Eye (tissue), 1 donor: ENCODE measurements around the gene SLC16A3.
A peak's percentile ranks its signal among the peaks of the same experiment; 100 is the strongest.

ENCODE experiments used
- DNase-seq: peaks from one replicate; pipeline ENCODE4 v3.0.0-alpha.2; 2015

SLC16A3 gene

DNA sequence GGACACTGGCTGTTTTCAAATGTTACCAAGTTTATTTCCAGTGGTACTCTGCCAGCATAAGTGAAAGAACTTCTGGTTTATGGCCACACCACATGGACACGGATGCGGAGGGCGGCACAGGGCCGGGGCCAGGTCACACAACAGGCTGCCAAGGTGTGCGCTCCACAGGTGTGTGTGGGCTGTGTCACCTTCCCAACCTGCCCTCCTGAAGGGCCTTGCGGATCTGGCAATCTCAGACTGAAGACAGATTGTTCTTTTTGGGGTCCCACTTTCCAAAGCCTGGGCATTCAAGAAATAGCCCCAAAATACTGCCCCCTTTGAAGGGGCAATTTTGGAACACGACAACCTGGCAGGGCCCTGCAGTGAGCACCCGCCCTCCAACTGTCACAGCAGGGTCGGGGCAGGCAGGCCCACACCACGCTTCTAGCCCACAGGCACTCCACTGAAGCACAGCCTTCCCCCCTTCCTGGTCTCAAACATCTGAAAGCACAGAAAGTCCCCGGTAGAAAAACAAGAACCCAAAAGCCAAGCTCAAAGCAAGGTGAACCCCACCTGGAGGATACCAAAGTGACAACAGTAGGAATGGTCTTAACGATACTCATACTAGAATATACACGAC, 41.1 kb downstream of the SLC16A3 start:
- no peak for DNase-seq

DNA sequence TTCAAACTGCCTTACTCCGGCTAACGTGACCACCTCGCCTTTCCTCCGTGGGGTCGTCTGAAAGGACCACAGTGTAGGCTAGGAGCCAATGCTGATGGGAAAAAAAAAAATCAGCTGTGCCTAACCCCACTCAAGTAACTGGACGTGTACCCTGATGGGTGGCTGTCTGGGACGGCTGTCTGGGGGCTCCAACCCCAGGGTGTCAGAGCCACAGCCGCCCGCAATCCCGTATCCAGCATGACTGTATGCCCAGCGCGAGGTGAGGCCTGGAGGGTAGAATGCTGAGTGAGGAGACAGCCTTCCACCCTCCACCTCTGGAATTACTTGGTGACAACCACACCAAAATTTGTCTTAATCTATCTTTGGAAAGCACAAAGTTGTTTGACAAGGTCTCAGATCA, 41.8 kb downstream of the SLC16A3 start:
- no peak for DNase-seq

DNA sequence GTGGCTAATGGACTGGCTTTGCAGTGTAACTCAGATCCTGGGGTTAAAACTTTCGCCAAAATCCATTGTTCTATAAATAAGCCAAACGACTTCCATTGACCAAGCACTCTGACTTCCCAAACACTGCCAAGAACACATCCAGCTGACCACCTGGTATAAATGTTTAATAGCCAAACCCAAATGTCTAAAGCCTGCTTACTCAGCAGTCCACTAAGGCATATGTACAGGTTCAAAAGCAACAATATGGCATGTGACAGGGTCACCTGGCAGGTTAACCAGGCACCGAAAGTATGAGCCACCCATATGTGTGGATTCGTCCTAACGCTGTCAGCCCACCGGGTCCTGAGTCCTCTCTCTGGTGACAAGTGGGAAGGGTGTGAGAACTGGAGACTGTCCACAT, 42.6 kb downstream of the SLC16A3 start:
- DNase-seq: no peak

DNA sequence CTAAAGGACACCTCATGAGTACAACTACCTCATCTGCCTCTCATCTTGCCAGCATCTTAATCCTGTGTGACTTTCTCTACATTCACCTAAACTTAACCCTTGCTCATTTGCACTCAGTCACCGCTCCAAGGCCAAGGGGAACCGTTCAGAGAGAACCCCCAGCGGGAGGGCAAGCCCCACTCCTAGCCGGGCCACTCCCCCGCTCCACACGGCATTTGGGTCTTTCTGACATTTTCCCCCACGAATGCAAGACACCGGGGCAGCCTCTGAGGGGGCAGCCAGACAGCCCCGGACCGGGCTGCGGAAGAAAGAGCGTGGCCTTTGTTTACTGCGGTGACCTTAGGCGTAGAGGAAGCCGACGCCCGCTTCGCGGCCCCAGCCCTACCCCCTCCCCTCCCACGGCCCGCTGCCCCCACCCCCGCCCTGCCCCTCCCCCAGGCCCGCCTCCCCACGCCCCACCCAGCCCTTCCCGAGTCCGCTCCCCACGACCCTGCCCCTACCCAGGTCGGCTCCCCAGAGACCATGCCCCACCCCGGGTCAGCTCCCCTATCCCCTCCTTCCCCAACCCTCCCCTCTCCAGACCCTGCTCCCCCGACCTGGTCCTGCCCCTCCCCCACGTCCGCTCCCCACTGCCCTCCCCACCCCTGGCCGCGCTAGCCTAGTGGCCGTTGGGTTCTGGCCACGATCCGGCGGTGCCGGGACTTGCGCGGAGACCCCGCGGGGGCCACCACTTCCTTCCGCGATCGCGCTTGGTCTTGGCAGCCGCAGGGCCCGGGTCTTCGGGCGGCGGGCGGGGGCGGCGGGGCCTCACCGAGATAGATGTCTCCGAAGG, 43.9 kb downstream of the SLC16A3 start:
- DNase-seq: peak; percentile 46

DNA sequence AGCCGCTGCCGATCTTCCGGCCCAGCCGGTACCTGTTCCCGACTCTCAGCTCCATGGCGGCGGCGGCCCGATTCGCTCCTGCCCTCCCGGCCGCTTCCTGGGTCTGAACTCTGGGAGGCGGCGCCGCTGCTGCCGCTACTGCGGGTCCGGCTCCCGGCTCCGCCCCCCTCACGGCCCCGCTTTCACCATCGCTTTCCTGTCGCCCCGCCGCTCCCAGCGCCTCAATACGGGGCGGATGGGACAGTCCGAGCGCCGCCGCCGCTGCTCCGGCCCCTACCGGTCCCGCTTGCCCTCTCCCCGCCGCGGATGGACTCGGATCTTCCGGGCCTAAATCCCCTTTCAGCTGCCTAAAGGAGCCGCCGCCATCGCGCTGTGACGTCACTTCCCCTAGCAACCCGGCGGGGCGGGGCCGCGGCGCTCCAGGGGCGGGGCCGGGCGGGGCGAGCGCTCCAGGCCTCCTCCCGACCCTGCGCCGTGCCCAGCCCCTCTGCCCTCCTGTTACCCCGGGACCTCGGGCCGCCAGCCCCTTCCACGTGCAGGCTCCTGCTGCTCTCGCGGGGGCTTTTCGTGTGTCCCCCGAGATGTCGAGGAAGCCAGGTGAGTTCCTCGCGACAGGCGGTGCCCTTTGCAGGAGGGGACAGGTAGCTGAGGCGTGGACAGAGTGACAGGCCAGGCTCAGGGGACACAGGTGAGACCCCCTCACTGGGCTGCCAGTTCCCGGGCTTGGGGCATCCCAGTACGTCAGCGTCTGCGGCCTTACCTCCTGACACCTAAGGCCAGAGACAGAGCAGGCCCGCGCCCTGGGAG, 44.7 kb downstream of the SLC16A3 start, which contains the start of gene CSNK1D:
CSNK1D (minus strand) TSS at position 374 of the 807 bp plus-strand sequence; CDS start at position 55, 319 bp downstream.
- DNase-seq: peak; percentile 97

DNA sequence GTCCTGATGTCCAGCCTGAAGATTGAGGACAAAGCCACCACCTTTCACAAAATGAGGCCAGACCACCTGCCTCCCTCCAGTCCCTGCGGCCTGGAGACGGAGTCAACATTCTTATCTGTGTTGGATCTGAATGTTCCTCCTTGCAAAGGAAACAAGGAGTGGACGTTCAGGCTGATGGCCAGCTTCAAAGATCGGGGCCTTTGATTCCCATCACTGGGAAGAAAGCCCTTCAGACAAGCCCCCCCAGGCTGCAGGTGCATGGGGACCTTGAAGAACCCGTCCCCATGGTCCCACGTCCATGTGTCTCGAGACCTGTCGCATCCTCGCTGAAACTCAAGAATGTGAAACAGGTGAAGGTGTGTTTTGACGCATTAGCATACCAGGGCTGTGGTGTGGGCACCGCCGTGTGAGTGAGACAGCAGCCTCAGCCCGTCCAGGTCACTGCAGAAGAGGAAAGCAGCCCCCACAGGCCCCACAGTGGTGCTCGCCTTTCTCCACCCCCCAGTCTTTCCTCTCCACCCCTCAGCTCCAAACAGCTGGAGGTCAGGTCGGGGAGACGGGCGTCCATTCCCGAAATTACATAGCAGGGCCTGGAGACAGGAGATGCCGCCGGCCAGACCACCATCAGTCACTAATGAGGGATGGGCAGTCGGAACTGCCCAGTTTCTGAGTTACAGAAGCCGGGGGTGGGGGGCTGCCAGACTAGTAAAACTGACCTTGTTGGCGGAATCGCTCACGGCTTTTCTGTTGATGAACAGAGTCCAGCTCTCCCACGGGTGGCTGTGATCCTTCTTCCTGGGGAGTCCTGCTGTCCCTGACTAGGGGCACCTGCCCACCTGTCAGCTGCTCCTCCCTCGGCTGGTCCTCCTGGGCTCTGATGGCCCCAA, 45.5 kb downstream of the SLC16A3 start:
- no peak for DNase-seq

DNA sequence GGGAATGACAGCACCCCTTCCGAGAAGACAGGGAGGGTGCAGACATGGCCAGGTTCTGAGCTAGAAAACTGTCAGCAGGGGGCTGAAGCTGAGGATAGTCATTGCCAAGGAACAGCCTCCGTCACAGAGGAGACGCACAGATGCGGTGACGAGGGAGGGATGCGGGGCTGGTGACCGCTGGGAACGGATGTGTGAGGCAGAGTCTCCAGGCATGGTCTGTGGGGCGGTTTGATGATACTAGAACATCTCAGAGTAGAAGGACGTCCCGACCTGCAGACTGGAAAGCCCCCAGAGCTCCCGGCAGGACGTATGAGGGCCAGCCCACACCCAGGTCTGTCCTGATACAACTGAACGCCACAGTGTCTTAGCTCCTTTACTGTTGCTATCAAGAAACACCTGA, 46.5 kb downstream of the SLC16A3 start:
- no peak for DNase-seq

DNA sequence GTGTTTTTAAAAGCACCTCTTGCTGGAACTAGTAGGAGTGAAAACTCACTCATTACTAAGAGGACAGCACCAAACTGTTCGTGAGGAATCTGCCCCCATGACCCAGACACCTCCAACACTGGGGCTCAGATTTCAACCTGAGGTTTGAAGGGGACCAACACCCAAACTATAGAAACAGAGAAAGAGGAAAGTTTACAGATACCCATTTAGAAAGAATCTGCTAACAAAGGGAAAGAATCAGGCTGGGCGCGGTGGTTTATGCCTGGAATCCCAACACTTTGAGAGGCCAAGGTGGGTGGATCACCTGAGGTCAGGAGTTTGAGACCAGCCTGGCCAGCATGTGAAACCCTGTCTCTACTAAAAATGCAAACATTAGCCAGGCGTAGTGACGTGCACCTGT, 48.1 kb downstream of the SLC16A3 start:
- no peak for DNase-seq

DNA sequence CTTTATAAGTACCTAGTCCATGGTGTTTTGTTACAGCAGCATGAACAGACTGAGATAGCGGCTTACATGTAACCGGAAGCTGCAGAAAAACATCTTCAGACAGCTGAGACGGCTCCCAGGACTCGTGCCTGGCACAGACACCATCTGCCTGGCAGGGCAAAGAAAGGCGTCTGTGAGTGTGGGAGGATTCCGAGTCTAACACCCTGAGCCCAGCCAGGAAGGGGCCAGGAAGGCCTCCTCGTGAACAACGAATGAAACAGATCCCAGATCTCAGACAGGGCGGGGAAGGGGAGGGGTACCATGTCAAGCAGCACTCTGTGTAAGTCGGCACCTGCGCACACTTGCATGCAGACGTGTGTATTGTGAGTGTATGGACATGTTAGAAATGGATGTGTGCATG, 49.0 kb downstream of the SLC16A3 start:
- DNase-seq: no peak

DNA sequence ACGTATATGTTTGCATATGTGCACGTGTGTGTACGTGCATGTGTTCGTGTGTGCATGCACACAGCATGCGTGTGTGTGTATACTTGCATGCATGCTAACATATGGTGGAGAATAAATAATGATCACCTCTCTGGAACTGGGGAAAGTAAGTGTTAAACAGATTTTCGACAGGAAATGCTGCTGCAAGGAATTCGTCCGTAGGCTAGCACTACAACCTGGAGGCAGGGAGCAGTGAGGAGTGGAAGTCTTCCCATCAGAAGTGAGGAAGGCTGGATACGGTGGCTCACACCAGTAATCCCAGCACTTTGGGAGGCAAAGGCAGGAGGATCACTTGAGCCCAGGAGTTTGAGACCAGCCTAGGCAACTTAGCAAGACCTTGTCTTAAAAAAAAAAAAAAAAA, 49.5 kb downstream of the SLC16A3 start:
- DNase-seq: no peak

DNA sequence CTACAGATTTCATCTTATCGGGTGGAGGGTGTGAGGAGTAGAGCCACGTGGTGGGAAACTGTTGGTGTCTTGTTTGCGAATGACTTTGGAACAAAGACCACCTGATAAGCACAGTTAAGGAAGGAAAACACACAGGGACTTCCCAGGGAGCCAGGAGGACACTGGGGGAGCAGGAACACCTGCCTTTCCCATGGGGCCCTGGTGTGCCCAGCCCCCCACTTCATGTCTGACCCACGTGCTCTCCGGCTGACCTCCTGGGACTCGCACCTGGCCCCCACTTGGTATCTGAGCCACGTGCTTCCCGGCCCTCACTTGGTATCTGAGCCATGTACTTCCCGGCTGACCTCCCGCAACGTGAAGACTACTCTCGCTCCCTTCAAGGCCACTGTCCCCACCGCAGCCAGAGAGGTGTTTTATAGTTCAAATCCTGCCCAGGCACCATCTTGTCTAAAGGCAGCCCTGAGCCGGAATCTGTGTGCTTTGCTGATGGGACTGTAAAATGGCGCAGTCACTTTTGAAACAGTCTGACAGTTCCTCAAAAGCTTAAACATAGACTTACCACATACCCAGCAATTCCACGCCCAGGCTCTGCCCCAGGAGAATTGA, 50.0 kb downstream of the SLC16A3 start:
- DNase-seq: no peak

DNA sequence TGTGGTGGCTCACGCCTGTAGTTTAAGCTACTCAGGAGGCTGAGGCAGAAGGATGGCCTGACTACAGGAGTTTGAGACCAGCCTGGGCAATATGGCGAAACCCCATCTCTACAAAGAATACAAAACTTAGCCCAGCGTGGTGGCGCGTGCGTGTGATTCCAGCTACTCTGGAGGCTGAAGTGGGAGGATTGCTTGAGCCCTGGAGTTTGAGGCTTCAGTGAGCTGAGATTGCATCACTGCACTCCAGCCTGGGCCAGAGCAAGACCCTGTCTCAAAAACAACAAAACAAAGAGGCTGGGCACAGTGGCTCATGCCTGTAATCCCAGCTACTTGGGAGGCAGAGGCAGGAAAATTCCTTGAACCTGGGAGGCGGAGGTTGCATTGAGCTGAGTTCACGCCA, 51.7 kb downstream of the SLC16A3 start:
- DNase-seq: no peak

DNA sequence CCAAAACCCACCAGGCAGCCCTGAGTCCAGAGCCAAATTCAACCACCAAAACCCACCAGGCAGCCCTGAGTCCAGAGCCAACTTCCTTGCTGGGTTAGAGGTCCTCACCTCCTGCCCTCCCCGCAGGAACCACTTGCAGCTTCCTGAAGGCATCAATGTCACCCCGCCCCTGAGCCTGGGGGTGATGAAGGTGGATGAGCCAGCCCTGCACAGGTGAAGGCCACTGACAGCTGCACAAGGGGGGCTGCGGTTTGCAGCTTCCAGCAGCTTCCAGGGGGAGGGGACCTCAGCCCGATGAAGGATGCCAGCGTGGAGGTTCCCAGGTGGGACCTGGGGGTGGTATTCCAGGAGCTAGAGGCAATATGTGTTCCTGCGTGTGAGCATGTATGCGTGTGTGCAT, 52.2 kb downstream of the SLC16A3 start:
- no peak for DNase-seq

DNA sequence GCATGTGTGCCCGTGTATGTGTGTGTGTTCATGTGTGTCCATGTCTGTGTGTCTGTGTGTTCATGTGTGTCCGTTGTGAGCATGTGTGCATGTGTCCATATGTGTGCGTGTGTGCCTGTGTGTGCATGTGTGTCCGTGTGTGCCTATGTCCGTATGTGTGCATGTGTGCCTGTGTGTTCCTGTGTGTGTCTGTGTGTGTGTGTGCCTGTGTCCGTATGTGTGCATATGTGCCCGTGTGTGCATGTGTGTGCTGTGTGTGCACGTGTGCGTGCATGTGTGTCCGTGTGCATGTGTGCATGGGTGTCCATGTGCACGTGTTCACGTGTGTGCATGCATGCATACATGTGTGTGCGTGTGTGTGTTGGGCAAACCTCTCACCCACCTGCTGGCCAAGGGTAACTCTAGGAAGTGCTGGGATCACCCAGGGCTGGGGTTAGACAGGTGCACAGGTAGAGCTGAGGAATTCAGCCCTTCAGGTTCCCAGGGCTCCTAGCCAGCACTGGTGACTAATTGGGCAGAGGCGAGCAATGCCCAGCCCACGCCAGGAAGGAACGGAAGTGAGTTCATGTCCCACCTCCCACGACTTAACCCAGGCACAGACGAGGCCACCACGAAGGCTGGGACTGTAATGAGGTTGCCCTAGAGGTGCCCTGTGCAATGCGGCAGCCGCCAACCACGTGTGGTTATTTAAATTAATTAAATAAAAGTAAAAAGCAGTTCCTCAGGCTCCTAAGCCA, 52.8 kb downstream of the SLC16A3 start:
- no peak for DNase-seq

DNA sequence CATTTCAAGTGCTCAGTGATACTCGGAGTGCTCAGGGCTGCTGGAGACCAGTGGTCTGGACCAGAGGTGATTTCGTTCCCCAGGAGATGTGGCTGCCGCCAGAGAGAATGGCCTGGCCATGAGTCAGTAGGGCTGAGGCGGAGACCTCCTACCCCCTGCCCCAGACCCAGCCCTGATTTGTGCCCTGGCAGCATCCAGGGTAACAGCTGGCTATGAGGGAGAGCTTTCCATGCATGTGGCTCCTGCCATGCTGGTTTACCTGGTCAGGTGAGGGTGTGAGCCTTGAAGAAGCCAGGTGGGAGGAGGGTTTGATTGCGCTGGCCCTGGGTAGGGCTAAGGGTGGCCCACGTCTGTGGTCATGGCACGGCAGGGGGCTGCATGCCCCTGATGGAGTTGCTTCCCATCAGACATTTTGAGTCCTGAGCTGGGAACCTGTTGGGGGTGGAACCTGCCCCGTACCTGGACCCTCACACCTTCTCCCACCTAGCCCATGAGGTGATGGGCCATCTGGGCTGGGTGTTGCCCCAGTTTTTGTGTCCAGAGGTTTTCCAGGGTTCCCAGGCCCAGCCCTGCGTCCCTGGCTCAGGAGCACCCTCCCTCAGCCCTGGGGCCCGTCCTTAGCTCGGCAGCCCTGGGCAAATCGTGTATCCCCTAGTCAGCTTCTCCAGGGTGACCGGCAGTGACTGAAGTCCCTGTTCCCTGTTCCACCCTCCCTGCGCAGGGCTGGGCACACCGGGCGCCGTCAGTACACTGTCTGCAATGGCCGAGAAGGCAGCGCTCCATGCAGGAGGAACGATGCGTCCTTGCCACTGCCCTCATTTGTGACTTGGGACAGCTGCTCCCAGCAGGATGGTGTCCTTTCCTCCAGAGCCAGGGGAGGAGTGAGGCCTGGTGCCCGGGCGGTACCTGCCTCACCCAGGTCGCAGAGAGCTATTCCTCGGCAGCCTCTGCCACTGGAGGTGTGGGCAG, 53.7 kb downstream of the SLC16A3 start:
- no peak for DNase-seq

DNA sequence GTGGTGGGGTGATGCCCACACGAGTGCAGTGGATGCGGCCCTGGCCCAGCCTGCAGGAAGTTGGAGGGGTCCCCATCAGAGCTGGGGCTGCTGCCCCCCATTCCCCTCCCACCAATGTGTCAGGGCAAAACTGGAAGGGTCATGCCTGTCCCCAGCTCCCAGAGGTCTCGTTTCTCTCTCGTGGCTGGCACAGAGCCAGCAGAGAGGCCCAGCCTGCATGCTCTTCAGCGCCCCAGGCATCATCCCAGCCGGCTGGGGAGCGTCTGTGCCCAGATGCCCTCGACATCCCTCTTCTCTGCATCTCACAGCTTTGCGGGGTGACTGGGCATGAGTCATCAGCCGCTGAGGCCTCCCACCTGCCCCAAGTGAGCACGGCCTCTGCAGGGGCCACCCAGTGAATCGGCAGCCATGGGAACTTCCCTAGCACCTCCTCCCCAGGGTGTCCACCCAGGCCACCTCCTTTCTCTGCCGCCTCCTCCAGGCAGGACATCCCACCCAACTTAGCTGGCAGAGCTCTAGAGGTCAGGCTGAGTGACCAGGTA, 54.4 kb downstream of the SLC16A3 start:
- DNase-seq: no peak

DNA sequence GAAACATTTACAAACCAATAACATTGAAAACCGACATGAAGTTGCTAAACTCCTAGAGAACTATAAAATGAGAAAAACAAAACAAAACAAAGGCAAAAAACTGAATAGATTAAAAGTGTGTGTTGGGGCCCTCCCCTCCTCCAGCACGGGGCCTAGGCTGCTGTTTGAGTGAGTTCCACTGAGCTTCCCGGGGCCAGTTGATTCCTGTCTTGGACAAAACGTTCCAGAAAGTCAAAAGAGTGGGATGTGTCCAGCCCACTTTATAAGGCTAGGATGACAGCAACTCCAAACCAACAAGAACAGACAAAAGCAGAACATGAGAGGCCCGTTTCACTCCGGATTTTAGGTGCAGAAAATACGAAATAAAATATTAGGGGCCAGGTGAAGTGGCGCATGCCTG, 56.3 kb downstream of the SLC16A3 start:
- no peak for DNase-seq

DNA sequence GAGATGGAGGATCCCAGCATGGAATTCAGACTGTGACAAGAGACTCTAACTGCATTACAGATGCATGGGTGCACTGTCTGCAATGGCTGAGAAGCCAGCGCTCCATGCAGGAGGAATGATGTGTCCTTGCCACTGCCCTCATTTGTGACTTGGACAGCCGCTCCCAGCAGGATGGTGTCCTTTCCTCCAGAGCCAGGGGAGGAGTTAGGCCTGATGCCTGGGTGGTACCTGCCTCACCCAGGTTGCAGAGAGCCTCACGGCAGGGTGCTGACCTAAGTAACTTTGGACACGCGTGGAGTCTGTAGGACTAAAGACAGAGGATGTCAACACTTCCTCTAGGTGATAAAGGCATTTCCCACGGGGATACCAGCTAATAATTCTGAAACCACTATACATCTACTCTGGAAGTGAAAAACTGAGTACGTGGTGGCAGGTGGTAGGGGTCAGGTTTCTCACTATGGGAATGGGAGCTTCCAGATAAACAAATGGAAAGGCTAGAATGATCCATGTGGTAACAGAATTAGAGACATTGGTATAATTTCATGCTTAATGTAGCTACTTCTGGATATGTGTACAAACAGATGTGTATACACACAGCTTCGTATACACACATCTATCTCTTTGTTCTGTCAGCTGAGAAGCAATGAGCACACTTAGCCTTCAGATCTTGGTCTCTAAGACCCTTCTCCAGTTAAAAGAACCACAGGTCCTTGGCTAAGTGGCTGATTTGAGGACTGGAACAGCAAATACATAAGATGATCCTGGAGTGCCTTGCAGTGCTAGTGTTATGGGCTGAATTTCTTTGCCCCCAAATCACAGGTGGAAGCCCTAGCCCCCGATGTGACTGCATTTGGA, 58.4 kb downstream of the SLC16A3 start:
- DNase-seq: no peak
